GM21825 (cell line): ENCODE results near the gene ABCF3.

ENCODE experiments used
- ATAC-seq: cut with Tn5 transposase; IDR thresholded peaks from one replicate; pipeline ENCODE4 v1.9.1; 2021; ENCODE audit warnings: mild to moderate bottlenecking, moderate library complexity; ENCODE audit not compliant: unreplicated experiment

The ABCF3 gene

DNA sequence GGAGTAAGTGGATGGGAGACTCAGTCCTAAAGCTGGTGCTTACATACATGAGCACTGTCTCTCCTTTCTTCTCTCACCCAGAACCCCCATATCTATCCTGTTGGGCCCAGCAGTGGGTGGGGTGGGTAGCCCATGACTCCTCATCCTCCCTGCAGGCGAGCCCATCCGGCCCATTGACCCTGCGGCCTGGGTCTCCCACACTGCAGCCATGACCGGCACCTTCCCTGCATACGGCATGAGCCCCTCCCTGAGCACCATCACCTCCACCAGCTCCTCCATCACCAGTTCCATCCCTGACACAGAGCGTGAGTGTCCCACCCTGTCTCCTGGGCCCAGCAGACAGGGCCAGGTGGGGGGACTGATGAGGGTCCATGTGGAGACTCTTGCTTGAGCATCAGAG, 19.3 kb upstream of the ABCF3 start:
- ATAC-seq = no peak

DNA sequence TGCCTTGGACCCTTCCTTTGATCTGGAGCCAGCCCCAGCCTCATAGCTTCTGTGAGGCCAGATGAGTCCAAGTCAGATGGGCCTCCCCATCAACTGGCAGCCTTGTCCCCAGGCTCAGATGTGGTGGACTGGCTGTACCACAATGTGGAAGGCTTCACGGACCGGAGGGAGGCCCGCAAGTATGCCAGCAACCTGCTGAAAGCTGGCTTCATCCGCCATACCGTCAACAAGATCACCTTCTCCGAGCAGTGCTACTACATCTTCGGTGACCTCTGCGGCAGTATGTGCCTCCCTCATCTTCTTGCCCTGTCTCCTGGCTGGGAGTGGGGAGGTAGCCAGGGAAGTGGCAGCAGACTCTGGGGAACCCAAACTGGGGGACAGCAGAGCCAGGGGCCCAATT, 18.2 kb upstream of the ABCF3 start:
- ATAC-seq = no peak

- ATAC-seq = no peak
Observed at GRCh38 chr3:184168363-184169120, 17.5 kb upstream of the ABCF3 start.

DNA sequence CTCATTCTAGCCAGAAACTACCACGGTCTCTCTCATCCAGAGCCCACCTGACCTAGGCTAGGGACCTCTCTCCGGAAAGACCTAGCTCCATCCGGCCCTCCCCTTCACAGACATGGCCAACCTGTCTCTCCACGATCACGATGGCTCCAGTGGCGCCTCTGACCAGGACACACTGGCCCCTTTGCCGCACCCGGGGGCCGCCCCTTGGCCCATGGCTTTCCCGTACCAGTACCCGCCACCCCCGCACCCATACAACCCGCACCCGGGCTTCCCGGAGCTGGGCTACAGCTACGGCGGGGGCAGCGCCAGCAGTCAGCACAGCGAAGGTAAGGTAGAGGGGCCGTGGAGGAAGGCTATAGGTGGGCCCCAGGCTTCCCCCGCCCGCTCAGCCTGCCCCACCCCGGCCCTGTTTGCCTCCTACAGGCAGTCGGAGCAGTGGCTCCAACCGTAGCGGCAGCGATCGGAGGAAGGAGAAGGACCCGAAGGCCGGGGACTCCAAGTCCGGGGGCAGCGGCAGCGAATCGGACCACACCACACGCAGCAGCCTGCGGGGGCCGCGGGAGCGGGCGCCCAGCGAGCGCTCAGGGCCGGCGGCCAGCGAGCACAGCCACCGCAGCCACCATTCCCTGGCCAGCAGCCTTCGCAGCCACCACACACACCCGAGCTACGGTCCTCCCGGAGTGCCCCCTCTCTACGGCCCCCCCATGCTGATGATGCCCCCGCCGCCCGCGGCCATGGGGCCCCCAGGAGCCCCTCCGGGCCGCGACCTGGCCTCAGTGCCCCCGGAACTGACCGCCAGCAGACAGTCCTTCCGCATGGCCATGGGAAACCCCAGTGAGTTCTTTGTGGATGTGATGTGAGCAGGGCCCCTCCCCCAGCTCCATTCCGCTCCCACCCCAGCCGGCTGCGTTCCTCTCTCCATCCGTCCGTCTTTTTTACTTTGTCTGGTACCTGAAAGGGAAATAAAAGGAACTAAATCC, 15.8 kb upstream of the ABCF3 start:
- ATAC-seq = no peak

- no peak for ATAC-seq
Observed at GRCh38 chr3:184171562-184171961, 14.4 kb upstream of the ABCF3 start.

DNA sequence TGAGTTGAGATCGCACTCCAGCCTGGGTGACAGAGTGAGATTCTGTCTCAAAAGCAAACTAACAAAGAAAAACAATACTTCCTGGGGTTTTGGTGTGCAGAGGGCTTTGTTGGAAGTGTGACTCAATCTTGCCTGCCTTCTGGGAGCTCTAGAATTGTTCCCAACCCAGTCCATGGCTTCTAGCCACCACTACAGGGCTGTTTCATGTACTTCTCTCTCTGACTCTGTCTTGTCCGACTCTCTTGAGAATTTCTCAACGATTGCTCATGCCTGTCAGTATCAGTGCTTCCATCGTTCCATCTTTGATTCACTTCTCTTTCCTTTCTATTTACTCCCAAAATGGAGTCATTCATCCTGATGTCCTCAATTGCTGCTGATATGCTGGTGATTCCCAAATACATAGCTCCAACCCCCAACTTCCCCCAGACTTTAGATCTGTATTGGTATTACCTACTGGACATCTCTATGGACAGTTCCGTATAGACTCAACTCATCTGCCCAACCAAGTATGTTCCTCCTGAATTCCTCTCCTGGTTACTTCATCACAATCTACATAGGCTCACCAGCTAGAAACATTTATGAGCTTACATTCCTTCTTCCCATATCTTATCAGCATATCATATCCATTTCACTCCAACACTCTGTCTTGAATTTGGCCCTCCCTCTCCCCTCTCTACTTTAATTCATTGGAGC, 13.2 kb upstream of the ABCF3 start:
- ATAC-seq = no peak

GRCh38 chr3:184173374-184173722, 12.7 kb upstream of the ABCF3 start:
- no peak for ATAC-seq

DNA sequence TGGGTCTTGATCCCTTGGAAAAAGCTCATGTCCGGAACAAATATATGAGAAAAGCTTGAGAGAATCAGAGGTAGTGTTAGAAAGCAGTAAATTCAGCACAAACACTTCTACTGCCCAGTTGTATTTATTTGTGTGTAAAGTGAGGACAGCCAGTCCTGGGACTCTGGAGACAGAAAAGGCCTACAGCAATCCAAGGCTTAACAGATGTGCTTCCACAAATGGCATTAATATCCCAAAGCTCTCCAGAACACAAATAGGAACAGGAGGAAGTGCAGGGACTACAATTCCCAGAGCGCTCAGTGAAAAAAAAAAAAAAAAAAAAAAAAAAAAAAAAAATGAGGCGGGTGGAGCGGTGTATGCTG, 11.7 kb upstream of the ABCF3 start:
- ATAC-seq = no peak

DNA sequence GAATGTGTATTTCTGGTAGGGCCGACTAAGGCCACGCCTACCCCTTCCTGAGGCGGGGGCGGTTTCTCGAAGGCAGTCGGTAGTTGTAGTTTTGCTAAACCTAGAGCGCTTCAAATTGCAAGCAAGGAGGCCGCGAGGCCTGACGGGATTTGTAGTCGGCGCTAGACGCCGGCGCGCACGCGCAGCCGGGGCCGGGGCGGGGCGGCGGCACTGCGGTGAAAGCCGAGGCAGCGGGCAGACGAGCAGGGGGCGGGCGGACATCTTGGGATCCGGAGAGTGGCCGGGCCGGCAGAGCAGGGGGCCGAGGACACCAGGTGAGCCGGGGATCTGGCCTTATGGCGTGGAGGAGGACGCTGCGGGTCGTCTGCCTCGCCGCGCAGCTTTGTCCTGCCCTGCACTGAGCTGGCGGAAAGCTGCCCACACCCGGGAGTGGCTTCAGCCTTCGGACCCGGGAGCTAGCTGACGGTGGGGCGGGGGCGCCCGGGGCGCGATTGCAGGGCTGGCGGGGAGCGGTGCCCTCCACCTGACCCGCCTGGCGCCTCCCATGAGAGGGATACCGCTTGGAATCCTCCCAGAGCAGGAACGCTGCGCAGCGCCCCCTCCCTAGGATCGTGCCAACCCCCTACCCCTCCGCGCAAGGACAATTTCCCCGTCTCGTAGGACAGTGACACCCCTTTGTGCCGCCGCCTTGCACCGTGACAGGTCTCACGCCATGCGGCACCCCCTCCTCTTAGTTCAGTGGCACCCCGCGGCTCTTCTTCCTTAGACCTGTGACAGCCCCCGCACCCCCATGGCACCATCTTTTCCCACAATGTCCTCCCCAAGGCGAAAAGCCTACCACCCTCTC, 11.1 kb upstream of the ABCF3 start, which contains the start of gene AP2M1:
AP2M1 (plus strand) TSS at position 210 of the 847 bp plus-strand sequence. CDS start 2,139 bp downstream, outside the sequence.
- ATAC-seq = peak; percentile 95

DNA sequence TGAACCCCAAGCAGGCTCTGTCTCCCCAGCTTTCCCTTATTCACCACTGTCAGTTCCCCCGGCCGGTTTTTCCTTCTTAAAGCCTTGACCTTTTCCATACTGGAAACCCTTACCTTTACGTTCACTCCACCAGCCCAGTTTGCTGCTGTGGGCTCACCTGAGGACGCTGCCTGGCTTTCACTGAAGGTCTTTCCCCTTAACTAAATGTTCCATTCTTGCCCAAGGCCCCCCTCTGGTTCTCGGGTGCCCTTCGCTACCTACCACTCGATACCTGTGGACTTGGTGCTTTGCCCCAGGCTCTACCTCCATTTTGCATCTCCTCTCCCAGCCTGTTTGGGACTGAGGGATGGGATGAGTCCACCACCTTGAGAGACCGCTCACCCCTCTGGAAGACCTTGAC, 10.5 kb upstream of the ABCF3 start:
- ATAC-seq = no peak

DNA sequence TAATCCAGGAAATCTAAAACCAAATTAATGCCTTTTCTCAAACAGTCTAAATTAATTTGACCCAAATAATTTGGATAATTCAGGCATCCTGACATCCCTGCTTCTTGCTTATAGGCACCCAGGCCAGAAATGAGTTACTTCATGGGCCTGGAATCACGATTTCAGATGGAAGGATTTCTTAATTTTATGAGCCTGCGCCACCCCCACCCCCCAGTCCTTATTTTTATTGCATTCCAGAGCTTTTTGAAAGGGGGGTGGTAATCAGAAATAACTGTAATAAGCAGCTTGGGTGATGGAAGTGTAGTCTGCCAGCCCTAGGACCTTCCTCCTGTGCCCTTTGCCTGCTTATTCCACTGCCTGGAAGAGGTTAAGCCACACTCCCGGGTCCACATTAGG, 10.0 kb upstream of the ABCF3 start:
- ATAC-seq = no peak

GRCh38 chr3:184176377-184177330, 9.3 kb upstream of the ABCF3 start:
- no peak for ATAC-seq

- no peak for ATAC-seq
Observed at GRCh38 chr3:184177331-184177731, 8.7 kb upstream of the ABCF3 start.

GRCh38 chr3:184177767-184178306, 8.2 kb upstream of the ABCF3 start:
- ATAC-seq = no peak

- no peak for ATAC-seq
Observed at GRCh38 chr3:184178521-184179138, 7.4 kb upstream of the ABCF3 start.

DNA sequence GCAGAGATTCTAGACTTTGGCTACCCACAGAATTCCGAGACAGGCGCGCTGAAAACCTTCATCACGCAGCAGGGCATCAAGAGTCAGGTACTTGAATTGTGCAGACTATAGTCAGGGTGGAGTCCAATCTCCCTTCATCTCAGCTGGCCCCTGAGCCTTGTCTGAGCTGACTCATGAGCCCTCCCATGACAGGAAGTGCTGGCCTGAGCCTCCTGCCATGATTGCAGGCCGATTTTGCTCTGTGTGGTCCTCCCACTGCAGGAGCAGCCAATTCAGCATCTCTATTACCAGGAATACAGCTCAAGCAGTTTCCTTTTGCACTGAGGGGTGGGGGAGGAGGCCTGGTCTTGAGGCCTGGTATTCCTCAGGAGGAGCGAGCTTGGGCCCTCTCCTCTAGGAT, 5.8 kb upstream of the ABCF3 start:
- no peak for ATAC-seq

- no peak for ATAC-seq
Observed at GRCh38 chr3:184181596-184181995, 4.4 kb upstream of the ABCF3 start.

DNA sequence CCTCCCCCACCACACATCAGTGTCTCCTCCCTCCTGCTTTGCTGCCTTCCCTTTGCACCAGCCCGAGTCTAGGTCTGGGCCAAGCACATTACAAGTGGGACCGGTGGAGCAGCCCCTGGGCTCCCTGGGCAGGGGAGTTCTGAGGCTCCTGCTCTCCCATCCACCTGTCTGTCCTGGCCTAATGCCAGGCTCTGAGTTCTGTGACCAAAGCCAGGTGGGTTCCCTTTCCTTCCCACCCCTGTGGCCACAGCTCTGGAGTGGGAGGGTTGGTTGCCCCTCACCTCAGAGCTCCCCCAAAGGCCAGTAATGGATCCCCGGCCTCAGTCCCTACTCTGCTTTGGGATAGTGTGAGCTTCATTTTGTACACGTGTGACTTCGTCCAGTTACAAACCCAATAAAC, 2.3 kb upstream of the ABCF3 start:
- ATAC-seq = no peak
